Measurements from ENCODE around the gene SP7. TPM values are rescaled to one million over a fixed set of nuclear protein-coding genes. Genes with fewer than 3 reads are reported as not detected.

Gene SP7
- total RNA-seq, 4 donors from 2014 or later: not detected

DNA sequence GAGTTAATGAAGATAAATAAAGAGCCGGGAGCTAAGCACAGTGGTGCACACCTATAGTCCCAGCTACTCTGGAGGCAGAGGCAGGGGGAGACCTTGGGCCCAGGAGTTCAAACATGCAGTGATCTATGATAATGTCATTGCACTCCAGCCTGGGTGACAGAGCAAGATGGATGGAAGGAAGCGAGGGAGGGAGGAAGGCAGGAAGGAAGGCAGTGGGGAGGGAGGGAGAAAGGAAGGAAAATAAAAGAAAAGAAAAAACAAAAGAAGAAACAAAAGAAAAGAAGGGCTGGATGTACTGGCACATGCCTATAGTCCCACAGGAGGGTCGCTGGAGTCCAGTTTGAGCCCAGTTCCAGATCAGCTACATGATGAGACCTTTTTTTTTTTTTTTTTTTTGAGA lies 19.0 kb upstream of the SP7 start:
- no peak for DNase-seq
- no peaks in the 10 kb centered on the region for H3K36me3 ChIP-seq

DNA sequence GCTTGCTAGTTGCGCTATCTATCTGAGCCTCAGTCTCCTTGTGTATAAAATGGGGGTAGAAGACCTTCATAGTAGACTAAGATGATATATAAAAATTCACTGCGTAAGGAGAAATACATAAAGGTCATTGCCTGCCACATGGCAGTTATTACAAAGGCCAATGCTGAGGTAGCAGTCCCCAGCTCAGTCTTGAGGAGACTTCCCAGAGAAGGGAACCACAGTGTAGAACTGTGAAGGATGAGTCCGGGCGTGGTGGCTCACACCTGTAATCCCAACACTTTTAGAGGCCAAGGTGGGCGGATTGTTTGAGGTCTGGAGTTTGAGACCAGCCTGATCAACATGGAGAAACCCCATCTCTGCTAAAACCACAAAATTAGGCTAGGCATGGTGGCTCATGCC lies 17.1 kb upstream of the SP7 start:
- no peak overlapping the region for H3K4me3 ChIP-seq
- ATAC-seq (no peak), DNase-seq (no peak)
- H3K4me1 ChIP-seq: no peaks in the 10 kb centered on the region
- intact Hi-C loops (cut with DNase I; ENCODE audit: low total_unique reads) (loop anchor here (2.0 kb wide), 1 partner anchor 28 kb away; the partner anchor contains the start of gene SP1), in situ Hi-C loops (cut with MboI; ENCODE audit: low sequenced_read_pairs in 4 of 4) (loop anchor here in 2 of 4 donors (5.0 to 10.0 kb wide), 2 partner anchors 69 to 162 kb away; partner anchors contain the start of gene AMHR2 (in 1 of the 2))
- no peaks in the 10 kb centered on the region for H3K36me3 ChIP-seq
- no peak overlapping the region for H3K27ac ChIP-seq
- TF ChIP-seq, protein P1, sequence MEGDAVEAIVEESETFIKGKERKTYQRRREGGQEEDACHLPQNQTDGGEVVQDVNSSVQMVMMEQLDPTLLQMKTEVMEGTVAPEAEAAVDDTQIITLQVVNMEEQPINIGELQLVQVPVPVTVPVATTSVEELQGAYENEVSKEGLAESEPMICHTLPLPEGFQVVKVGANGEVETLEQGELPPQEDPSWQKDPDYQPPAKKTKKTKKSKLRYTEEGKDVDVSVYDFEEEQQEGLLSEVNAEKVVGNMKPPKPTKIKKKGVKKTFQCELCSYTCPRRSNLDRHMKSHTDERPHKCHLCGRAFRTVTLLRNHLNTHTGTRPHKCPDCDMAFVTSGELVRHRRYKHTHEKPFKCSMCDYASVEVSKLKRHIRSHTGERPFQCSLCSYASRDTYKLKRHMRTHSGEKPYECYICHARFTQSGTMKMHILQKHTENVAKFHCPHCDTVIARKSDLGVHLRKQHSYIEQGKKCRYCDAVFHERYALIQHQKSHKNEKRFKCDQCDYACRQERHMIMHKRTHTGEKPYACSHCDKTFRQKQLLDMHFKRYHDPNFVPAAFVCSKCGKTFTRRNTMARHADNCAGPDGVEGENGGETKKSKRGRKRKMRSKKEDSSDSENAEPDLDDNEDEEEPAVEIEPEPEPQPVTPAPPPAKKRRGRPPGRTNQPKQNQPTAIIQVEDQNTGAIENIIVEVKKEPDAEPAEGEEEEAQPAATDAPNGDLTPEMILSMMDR (IDR thresholded peaks at IDR 0.05 in 4 of 5, conservative IDR thresholded peaks at IDR 0.05 in 1 of 5): no peak
- TF ChIP-seq POLR2A (IDR thresholded peaks at IDR 0.05): no peak
- H3K9me3 ChIP-seq: no peaks in the 10 kb centered on the region
- H3K27me3 ChIP-seq: no peaks in the 10 kb centered on the region

More for the DNA sequence above, 19.0 kb upstream of the SP7 start:
- ATAC-seq: no peak
- no peaks in the 10 kb centered on the region for H3K27me3 ChIP-seq
- no peak overlapping the region for H3K27ac ChIP-seq
- H3K4me3 ChIP-seq: no peak overlapping the region
- no peak for TF ChIP-seq POLR2A (IDR thresholded peaks at IDR 0.05)
- TF ChIP-seq, protein P1 (IDR thresholded peaks at IDR 0.05 in 4 of 5, conservative IDR thresholded peaks at IDR 0.05 in 1 of 5): no peak
- H3K9me3 ChIP-seq: no peaks in the 10 kb centered on the region
- H3K4me1 ChIP-seq: no peaks in the 10 kb centered on the region
- in situ Hi-C loops (cut with MboI; ENCODE audit: low sequenced_read_pairs in 4 of 4): loop anchor here (5.0 to 10.0 kb wide), 2 partner anchors 67 to 160 kb away; partner anchors contain the start of gene AMHR2 (in 3 of the 4)
- intact Hi-C loops (cut with DNase I; ENCODE audit: low total_unique reads): no loop called here

DNA sequence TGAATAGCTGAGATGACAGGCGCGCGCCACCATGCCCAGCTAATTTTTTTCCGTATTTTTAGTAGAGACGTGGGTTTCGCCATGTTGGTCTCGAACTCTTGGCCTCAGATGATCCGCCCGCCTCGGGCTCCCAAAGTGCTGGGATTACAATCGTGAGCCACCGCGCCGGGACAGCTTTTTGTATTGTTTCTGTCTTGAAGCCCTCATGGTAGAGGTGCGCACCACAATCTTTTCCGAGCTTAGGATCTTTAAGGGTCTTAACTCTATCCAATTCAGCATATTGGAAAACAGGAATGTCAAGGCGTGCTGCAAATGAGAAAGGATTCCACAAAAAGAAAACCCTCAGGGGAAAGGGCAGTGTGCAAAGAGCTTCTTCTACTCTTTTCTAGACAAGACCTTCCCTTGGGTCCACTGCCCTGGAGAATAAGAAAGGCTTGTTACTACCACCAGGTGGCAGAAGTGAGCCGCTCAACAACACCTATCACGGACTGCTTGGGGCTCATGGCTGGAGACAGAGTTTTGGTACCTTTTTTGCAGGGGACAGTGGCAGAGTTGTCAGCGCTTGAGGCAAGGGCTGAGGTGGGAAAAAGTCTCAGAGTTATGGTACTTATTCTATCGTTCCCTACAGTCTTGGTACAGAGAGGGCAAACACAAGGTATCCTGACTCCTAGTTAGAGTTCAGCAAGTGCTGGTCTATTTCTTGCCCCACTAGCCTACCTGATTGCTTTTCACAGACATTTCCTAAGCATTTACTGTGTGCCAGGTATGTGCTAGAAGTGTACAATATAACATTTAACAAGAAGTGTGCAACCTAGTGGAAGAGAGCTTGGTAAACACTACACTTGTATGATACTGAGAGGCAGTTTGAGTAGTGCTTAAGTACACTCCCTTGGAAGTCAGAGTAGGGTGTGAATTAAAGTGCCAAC lies 16.4 kb upstream of the SP7 start:
- Histone ChIP-seq H3K27me3 (no peaks in the 10 kb centered on the region), H3K9me3 (no peaks in the 10 kb centered on the region), H3K4me1 (no peaks in the 10 kb centered on the region), H3K36me3 (no peaks in the 10 kb centered on the region), H3K4me3 (no peak overlapping the region), H3K27ac (no peak overlapping the region)
- ATAC-seq (peak; percentile 98 to 100), DNase-seq (peak; percentile 71 to 78)
- no peak for TF ChIP-seq POLR2A (IDR thresholded peaks at IDR 0.05)
- TF ChIP-seq, protein P1 (IDR thresholded peaks at IDR 0.05 in 4 of 5, conservative IDR thresholded peaks at IDR 0.05 in 1 of 5): peak; percentile 89 to 94 (median 92)
- intact Hi-C loops (cut with DNase I; ENCODE audit: low total_unique reads): loop anchor here (1.0 to 2.0 kb wide), 3 partner anchors 28 to 156 kb away; partner anchors contain the start of gene SP1
- in situ Hi-C loops (cut with MboI; ENCODE audit: low sequenced_read_pairs in 4 of 4): loop anchor here in 2 of 4 donors (5.0 to 10.0 kb wide), 2 partner anchors 70 to 162 kb away; partner anchors contain the start of gene AMHR2 (in 1 of the 2)

DNA sequence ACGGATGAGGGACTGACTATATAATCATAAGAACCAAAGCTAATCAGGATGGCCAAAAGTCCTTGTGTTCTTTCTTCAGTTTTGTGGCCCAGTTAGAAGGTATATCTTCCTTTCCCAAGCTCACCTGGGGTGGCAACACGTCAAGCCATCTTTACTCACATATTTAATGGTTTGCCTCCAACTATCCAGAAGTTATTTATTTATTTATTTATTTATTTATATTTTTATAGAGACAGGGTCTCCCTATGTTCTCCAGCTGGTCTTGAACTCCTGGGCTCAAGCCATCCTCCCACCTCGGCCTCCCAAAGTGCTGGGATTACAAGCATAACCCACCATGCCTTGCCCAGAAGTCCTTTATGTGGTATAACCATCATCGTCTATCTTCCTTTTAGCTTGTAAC lies 11.8 kb upstream of the SP7 start:
- intact Hi-C loops (cut with DNase I; ENCODE audit: low total_unique reads): no loop called here
- TF ChIP-seq, protein P1 (IDR thresholded peaks at IDR 0.05 in 4 of 5, conservative IDR thresholded peaks at IDR 0.05 in 1 of 5): no peak
- TF ChIP-seq POLR2A (IDR thresholded peaks at IDR 0.05): no peak

More for the DNA sequence above, 11.8 kb upstream of the SP7 start:
- Histone ChIP-seq H3K4me3 (no peak overlapping the region), H3K27ac (no peak overlapping the region), H3K4me1 (peaks cover 6 to 13% of the 10 kb centered on the region in 2 donors), H3K36me3 (no peaks in the 10 kb centered on the region), H3K27me3 (no peaks in the 10 kb centered on the region), H3K9me3 (no peaks in the 10 kb centered on the region)
- in situ Hi-C loops (cut with MboI; ENCODE audit: low sequenced_read_pairs in 4 of 4): loop anchor here in 1 of 4 donors (10.0 kb wide), 1 partner anchor 133 kb away; no protein-coding TSS in a partner anchor
- no peak for DNase-seq
- no peak for ATAC-seq
